NOMO-1 treated with dmso at 0.1 percent for 144 hours (cell line): ENCODE data around the gene TPPP.

Source experiments
- DNase-seq: peaks from one replicate; lab custom pipeline; 2025; ENCODE audit not compliant: unreplicated experiment; lab: John Stamatoyannopoulos, UW

The TPPP gene

DNA sequence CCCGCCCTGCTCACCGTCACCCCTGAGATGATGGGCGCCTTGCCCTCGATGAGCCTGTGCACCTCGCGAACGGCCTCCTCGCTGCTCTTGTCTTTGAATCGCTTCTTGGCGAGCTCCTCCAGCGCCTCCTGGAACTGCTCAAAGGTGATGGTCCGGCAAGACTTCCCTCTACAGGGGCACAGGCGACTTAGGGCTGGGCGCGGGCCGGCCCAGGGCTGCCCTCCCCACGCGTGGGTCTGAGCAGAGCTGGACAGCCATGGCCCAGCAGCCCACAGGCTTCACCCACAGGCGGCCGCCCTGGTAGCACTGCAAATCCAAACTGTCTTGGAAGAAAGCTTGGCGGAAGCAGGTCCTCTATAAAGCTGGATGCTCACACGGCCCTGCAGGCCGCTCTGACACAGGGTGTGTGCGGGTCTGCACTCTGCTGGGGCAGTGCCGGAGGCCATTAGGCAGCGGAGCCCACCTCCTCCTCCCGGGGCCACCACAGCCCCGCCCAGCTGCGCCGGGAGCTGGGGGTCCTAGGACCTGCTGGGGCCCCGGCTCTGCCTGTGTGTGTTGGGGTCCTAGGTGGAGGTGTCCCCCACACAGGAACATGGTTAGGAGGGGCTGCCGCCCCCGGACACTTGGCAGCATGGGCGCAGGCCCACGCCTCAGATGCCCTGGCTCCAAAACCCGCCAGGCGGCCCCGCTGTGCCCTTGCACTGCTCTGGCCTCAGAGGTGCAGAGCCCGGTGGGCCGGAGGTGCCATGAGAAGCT lies 27.0 kb downstream of the TPPP start:
- DNase-seq: no peak

DNA sequence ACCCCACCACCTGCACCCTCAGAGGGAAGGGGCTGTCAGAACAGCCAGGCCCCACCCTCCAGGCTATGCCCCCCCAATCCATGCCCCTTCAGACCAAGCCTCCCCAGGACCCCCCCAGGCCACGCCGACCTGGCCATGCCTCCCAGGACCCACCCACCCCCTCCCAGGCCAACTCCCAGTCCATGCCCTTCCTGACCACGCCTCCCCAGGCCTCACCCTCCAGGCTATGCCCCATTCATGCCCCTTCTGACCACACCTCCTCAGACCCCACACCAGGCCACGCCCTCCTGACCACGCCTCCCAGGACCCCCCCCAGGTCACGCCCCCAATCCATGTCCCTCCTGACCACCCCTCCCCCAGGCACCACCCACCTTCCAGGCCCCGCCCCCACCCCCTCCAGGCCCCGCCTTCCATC lies 27.6 kb downstream of the TPPP start:
- no peak for DNase-seq

- DNase-seq: no peak
Measured at GRCh38 chr5:664994-665360, 28.2 kb downstream of the TPPP start.

DNA sequence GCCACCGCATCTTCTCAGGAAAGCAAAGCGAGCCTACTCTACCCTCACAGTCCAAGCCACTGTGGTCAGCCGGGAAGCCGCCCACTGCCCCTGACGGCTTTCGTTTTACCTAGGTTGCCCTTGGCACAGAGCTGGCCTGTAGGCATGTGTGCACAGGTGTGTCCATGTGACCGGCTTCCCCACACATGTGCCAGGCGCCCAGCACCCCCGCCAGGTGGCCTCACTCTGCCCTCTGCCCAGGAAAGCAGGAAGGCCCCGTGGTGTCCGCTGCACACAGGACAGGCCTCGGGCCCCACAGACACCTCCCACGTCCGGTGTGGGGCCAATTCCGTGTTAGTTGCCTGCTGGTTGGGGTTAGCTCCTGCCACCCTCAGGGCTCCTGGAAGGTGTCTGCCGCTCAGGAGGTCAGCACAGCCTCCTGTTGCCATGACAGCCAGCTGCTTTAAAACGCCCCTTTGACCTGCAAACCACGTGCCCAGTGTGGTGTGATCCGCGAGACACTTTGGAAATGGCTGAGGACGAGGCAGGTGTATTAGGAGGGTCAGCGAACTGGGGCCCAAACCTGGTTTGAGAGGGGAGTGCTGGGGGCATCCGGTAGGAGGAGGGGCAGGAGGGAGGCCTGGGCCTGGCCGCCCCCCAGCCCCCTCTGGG lies 28.7 kb downstream of the TPPP start:
- no peak for DNase-seq

GRCh38 chr5:663436-664342 lies 29.5 kb downstream of the TPPP start:
- no peak for DNase-seq

DNA sequence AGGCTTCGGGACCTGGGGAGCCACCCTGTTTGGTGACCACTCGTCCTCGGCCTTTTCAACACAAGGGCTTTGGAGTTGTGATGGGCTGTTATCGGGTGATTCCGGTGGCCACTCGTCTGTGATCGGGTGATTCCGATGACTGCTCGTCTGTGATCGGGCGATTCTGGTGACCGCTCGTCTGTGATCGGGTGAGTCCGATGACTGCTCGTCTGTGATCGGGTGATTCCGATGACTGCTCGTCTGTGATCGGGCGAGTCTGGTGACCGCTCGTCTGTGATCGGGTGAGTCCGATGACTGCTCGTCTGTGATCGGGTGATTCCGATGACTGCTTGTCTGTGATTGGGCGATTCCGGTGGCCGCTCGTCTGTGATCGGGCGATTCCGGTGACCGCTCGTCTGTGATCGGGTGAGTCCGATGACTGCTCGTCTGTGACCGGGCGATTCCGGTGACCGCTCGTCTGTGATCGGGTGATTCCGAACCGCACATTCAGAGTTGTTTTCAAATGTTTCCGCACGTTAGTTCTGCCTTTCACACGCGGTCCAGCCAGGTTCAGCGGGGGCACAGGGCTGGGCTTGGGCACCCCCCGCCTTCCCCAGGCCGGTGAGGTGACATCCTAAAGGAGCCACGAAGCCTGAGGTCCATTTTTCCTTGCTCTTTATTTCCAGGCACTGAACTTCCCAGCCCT lies 30.3 kb downstream of the TPPP start:
- DNase-seq: no peak

- DNase-seq: no peak
Measured at GRCh38 chr5:661891-662750, 31.0 kb downstream of the TPPP start.

DNA sequence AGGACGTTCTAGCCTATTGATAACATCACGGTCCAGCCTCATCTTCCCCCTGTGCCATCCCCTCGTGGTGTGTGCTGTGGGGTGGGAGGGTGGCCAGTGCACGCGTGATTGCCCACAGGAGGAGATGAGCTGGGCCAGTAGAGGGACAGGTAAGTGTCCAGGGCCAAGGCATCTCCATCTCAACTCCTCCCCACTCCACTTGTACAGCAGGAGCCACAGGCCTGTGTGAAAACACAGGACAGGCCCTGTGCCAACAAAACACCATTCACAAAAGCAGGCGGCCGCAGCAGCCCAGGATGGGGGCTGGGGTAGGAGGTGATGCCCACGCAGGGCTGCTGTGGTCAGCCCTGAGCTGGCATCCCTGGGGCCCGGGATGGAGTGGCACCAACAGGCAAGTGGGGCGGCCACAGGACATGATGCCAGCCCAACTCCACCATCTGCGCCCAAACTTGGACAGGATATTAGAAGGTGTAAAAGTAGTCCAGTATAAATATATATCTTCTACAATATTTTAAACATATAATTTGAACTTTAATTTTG lies 32.6 kb downstream of the TPPP start:
- no peak for DNase-seq

DNA sequence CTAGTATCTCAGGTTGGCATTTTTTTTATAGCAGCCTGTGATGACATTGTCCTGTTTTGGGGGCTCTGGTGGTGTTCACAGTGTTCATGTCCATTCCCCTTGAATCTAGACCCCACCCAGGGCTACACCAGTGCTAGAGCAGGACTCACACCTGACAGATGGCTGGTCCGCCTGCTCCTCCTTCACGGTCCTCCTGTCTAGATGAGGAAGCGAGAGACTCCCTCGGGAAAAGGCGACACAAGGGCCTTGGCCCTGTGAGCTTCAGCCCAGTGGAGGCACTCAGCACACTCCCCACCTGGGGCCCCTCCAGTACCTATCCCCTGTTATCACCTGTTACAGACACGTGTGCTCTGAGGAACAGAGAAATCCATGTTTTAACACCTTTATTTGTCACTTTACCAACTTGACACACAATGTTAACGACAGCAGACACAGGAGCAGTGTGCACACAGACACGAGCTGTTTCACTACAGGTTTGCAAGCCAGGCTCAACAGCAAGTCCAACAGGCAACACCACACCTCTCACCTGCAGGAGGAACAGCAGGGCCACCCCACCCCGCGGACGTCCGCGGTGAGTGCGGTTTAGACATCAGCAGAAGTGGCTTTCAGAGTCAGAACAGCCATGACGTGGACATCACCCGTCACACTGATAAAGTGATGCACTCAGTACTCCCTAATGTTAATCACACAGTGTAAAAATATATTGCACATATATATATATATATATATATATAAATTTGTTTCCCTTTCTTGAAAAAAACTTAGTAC lies 33.5 kb downstream of the TPPP start:
- no peak for DNase-seq

- no peak for DNase-seq
Measured at GRCh38 chr5:658103-658502, 35.0 kb downstream of the TPPP start.

DNA sequence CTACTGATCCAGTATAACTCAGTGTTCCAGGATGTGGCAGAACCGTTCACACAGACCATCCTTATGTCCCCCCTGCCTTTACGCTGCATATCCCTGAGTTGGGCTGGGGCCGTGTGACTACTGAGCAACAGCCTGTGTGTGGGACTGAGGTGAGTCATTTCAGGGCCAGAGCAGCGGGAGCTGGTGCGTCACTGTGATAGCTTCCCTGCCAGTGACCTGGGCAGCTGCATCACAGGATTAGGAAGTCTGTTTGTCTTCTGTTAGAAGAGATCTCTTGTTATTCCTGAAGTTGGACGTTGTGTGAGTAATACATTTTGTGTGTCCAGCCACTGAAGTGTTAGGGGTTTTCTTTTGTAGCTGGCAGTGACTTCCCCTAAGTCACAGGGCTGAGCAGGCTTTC lies 35.6 kb downstream of the TPPP start:
- no peak for DNase-seq

DNA sequence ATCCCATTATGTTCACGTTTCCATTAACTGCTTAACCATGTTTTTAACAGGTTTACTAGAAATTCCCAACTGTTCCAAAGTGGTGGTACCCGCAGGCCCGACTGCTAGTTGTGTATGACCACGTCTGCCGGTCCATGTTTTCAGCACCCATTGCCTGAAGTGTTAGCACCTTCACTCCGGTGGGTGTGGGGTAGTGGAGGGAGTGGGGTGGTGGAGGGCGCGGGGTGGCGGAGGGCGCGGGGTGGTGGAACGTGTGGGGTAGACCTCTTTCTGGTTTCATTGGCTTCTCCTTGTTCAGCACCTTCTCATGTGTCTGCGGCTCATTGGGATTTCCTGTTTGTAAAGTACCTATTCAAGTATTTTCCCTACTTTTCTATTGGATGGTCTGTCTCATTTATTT lies 37.7 kb downstream of the TPPP start:
- no peak for DNase-seq

- no peak for DNase-seq
Measured at GRCh38 chr5:654071-654778, 38.9 kb downstream of the TPPP start.

DNA sequence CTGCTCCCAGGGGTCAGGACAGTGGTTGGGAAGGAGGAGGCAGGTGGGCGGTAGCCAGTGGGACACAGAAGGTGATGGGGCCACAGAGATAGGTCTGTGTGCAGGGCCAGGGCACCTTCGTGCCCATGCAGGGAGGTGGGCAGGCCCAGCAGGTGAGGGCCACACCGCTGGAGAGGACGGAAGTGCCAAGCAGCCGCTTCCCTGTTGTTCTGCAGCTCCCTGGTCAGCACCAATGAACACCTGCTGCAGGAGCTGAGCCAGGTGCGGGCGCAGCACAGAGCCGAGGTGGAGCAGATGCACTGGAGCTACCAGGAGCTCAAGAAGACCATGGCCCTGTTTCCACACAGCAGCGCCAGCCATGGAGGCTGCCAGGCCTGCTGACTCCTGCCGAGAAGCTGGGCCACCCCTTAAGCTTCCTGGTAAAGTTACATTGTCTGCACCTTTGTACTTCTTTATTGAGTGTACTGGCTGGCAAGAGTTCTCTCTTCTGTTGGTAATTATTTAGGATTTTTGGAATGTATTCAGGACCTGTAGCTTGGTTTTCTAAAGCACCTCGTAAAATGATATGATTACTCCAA lies 40.3 kb downstream of the TPPP start:
- no peak for DNase-seq

GRCh38 chr5:652023-652515 lies 41.1 kb downstream of the TPPP start:
- DNase-seq: no peak

DNA sequence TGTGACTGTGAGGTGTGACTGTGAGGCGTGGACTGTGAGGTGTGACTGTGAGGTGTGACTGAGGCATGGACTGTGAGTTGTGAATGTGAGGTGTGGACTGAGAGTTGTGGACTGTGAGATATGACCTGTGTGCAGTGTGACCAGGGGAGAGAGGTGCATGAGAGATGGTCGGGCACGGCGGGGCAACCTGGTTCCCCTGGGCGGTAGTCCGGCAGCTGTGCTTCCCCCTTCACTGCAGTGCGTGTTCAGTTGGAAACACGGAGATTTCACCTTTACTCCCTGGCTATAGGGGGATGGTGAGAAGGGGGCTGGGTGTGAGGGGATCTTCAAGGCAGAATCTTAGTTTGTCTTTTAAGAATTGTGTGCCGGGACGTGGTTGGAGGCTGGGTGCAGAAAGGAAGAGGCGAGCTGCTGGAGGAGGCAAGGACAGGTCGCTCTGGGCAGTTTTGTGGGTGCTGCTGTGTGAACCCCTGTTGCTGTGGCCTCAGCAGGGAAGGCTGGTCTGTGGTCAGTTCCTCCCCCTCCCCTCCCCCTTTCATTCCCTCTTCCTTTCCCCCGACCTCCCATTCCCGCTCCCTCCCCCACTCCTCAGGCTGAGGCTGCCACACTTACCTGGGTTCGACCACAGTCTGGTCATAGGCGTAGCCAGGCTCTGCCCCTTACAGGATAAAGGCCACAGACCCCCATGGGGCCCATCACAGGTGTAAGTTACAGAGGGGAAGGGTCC lies 41.7 kb downstream of the TPPP start:
- DNase-seq: no peak

- no peak for DNase-seq
Measured at GRCh38 chr5:647727-648126, 45.4 kb downstream of the TPPP start.

DNA sequence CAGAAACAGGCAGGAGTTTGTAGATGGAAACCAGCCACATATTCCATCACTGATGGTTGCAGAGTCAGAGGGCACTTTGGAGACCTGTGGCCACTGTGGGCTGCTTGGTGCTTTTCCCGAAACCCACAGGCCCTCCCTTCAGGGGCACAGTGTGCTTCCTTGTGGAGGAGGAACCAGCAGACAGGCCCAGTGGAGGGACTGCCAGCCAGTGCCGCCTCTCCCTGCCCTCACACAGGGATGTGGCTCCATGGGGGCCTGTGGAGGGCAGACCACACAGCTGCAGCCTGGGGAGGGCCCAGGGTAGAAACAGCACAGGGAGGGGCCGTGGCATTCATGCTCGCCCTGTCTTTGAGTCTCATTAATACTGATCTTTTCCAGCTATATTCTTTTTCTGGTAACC lies 45.8 kb downstream of the TPPP start:
- no peak for DNase-seq
